Activated CD8-positive, alpha-beta memory T cell treated with anti-CD3 and anti-CD28 coated beads, Interleukin-2, amount 50 U/mL, for 1 hour (primary cell): ENCODE measurements around the gene DLGAP1.
"Not testable (repeated sequence)": the region's sequence is repeated elsewhere in the genome, so short reads cannot be mapped to it uniquely, and the experiment has no call there.

Experiments
- DNase-seq: peaks from one replicate; pipeline ENCODE4 v3.0.0-alpha.2; 2020; ENCODE audit errors: extremely low read depth

The DLGAP1 gene

GRCh38 chr18:3624935-3625741, 830.0 kb downstream of the DLGAP1 start:
- DNase-seq = peak; percentile 25

GRCh38 chr18:3624546-3624934, 830.6 kb downstream of the DLGAP1 start:
- DNase-seq = no peak

DNA sequence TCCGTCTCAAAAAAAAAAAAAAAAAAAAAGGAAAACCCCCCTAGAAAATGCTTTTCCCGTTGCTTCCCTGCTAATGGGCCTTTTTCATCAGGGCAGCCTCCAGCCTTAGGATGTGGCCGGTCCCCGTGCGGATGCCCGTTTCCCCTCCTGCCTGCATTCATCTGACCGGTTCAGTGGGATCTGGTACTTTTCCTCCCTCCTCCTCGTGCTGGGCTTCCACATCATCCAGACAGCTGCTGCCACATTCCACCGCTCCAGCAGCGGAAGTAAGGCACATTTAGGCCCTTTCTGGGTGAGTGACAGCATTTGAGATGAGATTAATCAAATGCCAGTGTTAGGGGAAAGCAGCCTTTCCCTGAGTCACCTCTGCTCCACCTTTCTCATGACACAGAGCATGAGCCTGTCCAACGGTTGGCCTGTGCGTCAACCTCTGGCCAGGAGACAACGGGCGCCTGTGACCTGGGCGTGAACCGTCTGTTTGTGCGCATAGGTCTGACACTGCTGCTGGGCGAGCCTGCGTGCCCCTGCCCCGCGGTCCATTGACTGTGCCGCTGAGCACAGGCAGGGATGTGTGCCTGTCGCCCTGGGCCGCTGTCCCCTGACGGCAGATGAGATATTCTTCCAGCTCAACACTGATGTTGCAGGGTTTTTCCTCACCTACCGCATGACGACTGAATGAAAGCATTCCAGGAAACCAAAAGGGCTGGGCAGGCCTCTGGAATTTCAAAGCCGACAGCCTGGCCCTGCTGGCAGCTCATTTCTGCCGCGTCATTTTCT, 831.1 kb downstream of the DLGAP1 start:
- DNase-seq = no peak

DNA sequence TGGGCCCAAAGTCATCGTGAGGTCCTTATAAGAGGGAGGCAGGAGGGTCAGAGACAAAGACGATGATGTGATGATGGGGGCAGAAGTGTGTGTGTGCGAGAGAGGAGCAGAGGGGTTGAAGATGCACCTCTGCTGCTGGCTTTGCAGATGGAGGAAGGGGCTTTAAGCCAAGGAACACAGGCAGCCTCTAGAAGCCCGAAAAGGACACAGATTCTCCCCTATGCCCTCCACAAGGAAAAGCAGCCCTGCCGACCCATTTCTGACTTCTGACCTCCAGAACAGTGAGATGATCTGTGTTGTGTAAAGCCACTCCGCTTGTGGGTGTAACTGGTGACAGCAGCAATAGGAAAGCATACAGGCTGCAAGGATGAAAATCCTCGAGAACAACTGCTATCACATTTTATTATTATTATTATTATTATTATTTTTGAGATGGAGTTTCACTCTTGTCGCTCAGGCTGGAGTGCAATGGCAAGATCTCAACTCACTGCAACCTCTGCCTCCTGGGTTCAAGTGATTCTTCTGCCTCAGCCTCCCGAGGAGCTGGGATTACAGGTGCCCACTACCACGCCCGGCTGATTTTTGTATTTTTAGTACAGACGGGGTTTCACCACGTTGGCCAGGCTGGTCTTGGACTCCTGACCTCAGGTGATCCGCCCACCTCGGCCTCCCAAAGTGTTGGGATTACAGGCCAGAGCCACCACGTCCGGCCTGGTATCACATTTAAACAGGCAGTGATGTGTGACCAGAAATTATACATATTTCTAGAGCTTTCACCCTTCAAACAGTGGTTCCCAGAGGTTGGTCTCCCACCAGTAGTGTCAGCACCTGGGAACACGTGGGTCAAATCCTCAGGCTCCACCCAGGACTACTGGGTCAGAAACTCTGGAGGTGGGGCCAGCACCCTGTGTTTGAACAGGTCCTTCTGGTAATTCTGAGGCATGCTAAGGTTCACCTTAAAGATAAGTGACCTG, 834.7 kb downstream of the DLGAP1 start:
- DNase-seq = no peak

GRCh38 chr18:3619746-3620145, 835.4 kb downstream of the DLGAP1 start:
- no peak for DNase-seq

GRCh38 chr18:3619222-3619621, 835.9 kb downstream of the DLGAP1 start:
- DNase-seq = no peak

DNA sequence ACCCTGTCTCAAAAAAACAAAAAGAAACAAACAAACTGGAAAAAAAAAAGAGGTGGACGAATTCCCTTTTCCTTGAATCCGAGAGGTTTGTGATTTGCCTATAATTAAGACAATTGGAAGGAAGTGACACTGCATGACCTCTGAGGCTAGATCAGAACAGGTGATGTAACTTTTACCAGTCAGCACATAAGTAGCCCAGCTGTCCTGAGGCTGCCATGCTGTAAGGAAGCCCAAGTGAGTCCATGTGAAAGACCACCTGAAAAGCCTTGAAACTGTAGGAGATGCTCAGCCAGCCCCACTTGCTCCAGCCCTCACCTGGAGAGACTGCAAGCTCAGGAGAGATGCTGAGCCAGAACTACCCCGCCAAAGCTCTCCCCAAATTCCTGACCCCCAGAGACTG, 838.4 kb downstream of the DLGAP1 start:
- no peak for DNase-seq

DNA sequence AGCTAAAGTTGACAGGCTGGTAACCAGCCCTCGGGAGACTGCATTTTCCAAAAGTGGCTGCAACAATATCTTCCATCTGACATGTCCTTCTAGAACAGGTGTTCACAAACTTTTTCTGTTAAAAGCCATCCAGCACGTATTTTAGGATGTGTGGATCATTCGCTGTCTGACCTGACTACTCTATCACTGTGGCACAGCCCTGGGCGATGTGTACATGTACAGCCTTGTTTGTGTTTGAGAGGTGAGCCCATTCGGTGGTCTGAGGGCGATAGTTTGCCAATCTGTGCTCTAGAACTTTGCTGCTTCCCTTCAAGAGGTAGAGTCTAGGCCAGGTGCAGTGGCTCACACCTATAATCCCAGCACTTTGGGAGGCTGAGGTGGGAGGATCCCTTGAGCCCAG, 839.0 kb downstream of the DLGAP1 start:
- DNase-seq = no peak

GRCh38 chr18:3615374-3615985, 839.6 kb downstream of the DLGAP1 start:
- DNase-seq = no peak

GRCh38 chr18:3612315-3612714, 842.8 kb downstream of the DLGAP1 start:
- no peak for DNase-seq

DNA sequence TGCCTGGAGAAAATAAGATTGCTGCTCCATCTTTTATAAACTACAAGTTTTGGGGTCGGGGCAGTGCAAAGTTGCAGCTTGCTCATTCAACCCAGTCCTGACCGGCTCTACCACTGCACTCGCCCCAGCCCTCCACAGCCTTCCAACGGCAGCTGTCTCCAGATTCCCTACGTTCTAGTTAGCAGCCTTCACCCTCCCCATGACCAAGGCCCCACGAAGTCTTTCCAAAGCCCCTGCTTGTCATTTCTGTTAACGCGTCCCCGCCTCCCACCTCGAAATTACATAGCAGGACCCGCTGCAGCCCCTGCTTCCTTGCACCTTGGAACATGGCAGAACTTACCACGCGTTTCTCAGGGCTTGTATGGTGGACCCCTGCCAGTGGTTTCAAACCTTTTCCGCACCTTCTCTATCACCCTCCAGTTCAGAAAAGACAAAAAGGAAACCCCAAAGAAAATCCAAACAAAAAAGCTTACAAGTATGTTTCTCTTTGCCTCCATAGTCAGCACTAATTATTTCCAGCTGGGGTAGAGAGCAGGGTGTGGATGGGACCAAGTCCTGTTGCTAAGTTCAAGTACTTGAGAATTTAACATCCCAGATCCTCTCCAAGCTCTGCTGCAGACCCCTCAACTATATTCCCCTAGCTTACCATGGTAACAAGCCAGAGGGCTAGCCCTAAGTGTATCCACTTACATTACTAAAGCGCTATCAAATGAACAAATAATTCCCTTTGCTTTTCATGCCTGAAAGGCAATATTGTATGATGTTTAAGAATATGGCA, 843.6 kb downstream of the DLGAP1 start:
- no peak for DNase-seq

DNA sequence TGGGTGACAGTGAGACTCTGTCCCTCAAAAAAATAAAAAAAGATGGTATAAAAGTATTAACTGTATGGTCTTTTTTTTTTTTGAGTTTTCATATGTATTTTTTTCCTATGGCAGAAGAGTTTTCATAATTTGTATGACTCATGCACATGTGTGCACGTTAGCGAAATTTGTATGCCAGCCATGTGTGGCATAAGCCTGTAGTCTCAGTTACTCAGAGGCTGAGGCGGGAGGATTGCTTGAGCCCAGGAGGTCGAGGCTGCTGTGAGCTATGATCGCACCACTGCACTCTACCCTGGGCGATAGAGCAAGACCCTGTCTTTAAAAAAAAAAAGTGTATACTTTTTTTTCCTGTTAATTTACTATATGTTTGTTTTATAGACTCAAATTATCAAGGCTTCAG, 844.3 kb downstream of the DLGAP1 start:
- DNase-seq = no peak

DNA sequence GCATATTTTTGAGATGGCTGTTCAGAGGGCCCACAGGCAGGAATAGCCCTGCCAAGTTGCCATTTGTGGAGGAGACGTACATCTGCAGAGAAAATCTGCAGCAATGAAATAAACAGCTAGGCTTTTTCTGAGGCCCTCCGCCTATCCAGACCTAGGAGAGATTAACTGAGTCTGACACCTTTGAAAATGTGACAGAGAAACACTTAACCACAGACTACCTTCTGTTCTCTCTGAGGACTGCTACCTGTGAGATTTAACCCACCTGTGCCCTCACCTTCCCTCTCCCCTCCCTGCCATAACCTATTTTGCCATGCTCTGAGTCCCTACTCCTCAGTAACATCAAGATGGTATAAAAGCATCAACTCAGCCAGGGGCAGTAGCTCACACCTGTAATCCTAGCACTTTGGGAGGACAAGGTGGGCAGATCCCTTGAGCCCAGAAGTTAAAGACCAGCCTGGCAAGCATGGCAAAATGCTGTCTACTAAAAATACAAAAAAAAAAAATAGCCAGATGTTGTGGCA, 844.9 kb downstream of the DLGAP1 start:
- no peak for DNase-seq

GRCh38 chr18:3608488-3608887, 846.6 kb downstream of the DLGAP1 start:
- DNase-seq = no peak

- not testable (repeated sequence) for DNase-seq
Measured at GRCh38 chr18:3608099-3608453, 847.0 kb downstream of the DLGAP1 start.

DNA sequence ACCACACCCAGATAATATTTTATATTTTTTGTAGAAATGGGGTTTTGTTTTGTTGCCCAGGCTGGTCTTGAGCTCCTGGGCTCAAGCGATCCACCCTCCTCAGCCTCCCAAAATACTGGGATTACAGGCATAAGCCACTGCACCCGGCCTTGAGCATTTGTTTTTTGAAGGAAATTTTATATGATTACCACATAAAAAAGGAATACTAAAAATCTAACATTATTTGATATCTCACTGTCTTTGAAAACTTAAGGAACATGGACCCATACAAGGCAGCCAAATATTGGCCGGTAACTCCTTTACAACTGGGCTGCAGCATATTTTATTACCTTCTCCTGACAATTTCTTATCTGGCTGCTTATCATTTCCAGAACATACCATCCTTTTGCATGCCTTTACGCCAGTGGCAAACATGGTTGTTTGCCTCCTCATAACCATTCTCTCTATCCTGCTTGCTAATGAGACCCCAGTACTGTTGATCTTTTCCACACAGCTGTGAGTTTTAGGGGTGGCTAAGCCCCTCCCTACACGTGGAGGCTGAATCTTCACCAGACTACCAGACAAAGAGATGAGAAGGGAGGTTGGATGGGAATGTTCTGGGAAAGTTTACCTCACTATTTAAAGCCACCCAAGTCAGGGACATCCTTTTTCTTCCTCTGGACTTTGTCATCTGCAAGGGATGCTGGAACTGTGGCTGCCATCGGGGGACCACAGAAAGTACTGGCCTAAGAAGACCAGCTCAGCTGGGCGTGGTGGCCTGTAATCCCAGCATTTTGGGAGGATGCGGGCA, 847.6 kb downstream of the DLGAP1 start:
- no peak for DNase-seq

- DNase-seq = not testable (repeated sequence)
Measured at GRCh38 chr18:3606863-3607262, 848.2 kb downstream of the DLGAP1 start.

DNA sequence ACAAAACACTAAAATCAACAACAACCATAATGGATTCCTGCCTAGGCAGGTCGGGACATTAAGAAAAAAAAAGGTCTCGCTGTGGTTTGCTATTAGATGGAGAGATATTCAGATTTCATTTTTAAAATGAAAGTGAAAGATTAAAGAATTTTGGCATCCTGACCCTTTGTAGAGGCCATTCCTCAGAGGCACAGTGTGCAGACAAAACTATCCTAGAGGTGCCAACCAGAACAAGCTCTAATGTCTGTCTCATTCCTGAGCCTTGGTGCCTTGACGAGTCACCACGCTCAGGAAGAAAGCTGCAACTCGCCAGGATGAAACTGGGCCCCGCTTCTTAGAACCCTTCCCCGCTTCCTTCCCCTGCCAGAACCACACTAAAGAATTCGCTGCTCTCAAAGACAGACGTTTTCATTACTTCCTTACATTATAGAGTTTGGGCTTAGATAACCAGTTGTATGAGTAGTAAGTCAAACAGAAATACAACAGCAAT, 849.1 kb downstream of the DLGAP1 start:
- no peak for DNase-seq

DNA sequence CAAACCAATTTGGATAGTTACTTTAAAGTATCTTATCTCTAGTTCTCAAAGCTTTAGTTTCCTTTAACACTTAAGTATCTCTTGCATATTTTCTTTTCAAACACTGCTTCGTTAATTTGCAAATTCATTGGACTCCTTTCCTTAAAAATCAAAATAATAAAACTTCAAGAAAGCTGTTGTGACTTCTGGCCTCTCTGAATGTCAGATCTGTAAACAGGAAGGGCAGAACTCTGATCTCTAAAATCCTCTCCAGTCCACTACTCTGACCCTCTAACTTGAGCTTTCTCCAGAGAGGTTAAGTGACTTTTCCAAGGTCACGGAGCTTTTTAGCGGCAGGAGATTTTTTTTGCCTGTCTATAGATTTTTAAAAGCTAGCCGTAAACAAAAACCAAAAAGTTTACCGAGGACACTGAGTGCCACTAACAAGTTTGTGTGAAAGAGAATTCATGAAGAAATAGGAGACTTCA, 849.6 kb downstream of the DLGAP1 start:
- no peak for DNase-seq
